Medulla oblongata (tissue), 1 donor: Measurements from ENCODE around the gene TGFBR3.

Experiments
- DNase-seq: peaks from one replicate; pipeline ENCODE4 v3.0.0-alpha.2; 2015; ENCODE audit errors: extremely low spot score

The TGFBR3 gene

DNA sequence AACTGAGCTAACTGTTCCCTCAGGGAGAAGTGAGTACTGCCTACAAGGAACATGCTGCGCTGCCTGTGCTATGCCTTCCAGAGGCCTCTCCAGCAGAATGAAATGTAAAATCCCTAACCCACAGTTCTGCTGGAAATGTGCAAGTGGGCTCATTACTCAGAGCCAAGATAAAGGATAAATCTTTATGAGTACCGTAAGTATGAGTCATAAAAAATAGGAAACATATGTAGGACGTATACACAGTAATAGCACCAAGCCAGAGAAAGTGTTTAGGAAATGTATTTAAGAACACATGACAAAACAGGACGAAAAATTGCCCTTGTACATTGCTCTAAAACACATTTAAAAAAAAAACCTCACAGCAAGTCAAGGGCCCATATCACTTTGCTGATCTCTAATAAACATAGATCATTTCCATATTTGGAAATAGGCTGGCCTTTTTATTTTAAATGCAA is 104.6 kb downstream of the TGFBR3 start:
- no peak for DNase-seq

DNA sequence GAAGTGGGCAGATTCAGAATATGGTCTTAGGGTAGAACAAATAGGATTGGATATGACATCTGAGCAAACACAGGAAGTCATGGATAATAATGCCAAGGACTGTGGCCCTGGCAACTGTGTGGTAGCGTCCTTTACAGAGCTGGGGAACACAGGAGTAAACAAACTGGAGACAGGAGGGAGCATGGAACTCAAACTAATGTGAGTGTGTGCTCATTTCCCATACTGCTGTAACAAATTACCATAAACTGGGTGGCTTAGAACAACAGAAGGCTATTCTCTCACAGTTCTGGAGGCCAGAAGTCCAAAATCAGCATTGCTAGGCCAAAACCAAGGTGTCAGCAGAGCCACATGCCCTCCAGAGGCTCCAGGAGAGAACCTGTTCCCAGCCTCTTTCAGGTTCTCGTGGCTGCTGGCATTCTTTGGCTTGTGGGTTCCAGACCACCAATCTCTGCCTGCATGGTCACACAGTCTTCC is 106.4 kb downstream of the TGFBR3 start:
- DNase-seq: no peak

DNA sequence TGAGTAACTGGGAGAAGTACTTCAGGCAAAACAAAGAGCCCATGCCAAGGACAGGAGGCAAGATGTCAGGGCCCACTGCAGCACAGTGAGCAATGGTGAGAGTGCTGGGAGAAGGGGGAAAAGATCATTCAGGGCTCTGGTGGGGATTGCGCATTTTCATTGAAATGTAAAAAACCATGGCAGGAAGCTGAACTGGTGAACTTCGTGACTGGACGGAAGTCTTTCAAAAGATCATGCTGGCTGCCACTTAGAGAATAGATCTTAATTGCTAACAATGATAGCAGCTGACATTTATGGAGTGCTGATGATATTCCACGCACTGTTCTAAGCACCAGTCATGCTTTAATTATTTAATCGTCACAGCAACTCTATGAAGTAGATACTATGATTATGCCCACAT is 107.0 kb downstream of the TGFBR3 start:
- DNase-seq: no peak

DNA sequence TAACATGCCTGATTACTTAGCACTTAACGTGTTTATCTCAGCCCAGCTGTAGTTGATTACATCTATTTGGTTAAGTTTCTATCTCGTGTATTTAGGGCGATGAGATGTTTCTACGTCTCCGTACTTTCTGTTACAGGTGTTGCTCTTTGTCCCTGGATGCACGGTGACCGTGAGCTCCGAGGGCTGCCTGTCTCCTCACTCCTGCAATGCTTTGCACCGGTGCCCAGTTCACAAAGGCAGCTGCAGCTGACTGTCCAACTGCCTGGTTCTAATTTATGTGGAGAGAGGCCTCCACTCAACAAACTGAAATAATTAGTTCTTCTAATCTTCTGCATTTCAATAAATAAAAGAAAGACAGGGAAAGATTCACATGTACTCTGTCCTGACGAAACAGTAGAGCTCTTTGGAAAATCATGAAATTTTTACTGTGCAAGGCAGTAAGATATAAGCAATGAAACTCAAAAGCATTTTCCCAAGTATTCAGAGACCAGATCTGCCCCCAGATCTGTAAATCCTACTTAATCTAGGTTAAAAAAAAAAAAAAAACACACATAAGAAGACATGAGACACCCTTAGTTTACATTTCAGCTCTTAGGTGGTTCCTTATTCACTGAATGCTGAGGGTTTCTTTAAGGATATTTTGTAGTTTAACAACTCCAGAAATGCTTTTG is 108.2 kb downstream of the TGFBR3 start:
- DNase-seq: no peak

DNA sequence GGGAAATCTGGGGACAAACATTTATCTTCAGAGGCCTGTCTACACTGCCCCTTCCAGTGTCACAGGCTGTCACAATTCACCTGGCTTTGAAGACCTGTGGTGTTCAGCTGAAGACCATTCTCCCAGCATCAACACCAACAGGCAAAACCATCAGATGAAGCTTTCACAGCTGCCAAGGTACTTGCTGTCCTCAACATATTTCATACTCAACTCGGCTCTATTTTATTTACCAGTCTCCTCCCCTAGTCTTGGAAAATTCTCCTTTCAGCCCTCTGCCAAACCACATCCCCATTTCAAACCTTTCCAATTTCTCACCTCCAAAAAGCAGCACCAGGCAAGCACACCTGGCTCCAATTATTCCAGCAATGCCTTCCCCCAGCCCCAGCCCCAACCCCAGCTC is 108.8 kb downstream of the TGFBR3 start:
- DNase-seq: no peak

DNA sequence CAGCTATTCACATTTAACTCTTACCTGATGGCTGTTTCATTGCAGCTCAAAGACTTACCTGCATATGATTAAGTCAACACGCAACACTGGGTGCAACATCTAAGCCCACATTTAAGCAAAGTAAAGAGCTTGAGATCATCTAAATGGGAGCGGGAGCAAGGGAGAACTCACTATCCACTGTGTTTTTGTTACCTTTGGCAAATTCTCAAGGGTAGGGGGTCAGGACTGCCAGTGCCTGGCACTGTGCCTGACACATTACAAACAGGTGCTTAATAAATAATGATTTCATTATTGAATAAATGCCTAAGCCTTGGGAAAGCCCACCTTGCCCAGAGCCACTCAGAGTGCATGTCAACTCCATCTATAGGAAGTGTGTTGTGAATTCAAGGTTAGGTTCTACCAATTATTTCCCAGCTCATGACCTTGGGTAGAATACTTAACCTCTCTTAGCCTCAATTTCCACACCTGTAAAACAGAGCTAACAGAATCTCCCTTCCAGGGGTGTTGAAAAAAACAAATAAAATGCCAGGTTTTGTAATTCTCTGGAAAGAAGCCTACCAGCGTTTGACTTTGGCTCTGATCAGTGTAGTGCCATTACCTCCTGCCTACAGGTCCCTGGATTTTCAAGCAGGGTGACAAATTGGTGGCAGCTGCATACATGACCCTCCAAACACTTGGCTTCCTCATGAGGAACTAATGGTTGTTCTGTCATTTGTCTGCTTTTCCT is 109.7 kb downstream of the TGFBR3 start:
- DNase-seq: no peak

DNA sequence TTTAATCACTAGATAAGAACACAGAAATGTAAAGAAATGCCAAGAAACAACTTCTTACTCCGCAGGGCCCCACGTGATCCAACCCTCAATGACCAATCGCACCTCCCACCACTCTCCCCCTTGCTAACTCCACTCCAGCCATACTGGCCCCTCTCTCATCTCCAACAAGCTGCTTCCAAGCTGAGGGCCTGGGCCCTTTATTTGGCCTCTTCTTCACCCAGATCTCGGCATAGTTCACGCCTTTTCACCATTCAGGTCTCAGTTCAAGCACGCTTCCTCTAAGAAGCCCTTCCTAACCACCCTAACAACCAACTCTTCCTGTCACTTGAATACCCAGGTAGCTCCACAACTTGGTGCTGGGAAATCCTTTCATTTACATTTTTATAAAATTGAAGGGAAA is 110.7 kb downstream of the TGFBR3 start:
- no peak for DNase-seq

DNA sequence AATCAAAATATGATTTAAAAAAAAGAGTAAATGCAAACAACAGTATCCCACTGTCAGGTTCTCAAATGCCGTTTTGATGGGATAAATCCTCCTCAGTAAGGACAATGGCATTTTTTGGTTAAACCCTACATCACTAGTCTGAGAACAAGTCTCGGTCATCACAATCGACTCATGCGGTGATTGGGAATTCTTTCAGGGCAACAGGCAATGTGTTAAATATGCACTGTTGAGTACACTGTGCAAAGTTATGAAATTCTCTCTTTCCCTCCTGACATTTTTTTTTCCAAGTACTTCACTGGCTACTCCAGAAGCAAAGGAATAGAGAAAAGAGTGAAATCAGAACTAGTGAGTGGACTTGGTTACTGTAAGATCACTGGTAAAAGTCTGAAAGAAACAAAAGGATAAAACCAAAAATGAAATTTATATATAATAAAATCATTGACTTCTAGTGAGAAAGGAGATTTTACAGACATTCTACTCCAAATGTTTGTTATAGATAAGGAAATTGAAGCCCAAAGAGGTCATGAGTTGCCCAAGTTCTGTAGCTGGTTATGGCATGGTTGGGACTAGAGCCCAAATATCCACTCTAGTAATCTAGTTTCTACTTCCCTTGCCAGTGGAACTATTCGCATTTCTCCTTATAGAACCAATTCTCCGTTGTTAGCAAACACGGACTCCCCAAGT is 111.3 kb downstream of the TGFBR3 start:
- DNase-seq: no peak

DNA sequence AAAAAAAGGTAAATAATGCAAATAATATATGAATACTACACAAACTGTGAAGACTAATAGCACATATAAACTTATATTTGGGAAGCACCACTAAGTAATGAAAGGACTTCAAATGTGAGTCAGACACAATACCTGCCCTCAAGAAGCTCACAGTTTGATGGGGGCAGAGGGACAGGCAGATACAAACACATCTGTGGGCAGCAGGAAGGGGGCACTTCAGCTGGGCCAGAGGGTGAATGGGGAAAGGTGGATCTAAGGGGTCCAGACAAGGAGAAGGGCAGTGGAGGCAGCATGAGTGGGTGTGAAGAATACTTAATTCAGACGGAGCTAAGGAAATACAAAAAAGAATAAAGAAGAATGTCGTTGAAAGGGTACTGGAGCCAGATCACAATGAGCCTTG is 114.2 kb downstream of the TGFBR3 start:
- DNase-seq: no peak

DNA sequence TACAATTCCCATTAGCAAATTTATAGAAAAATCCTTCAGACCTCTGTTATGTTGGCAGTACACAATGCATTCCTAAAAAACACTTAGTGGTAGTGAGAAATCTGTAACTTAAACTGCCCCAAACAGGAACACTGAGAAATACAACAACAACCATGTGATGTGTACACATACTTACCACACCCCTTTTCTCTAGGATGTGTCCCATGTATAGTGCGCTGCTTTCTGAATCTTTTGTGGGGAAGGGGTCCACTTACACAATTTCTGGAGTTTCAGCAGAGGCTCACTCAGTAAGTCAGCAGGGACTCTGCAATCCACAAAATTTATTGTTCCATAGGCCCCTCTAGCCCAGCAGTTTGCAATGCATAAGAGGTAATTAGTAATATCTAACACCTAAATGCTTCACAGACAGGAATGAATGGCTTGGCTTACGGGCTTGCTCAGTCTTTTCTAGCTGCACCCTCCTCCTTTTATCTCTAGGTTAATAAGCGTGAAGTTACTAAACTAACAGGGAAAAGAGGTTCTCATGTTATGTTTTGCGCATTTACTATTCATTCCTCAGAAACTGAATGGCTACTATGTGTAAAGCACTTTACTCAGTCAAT is 115.2 kb downstream of the TGFBR3 start:
- no peak for DNase-seq

DNA sequence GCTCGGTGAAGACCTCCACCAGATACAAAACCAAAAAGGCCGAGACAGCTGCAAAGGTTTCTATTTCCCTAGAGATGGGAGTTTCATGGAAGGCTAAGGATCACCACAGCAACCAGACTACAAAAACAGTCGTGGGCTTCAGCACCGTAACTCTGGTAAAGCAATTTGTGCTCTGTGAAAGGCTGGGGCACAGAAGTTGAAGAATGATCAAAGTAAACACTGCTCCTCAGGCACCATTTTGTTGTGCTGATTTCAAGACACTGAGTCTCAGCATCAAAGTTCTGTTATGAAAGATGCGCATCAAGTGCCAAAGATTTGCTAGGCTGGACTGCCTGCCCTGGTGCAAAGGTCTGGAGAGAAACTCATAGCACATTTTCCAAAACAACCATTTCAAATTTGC is 116.2 kb downstream of the TGFBR3 start:
- DNase-seq: no peak

DNA sequence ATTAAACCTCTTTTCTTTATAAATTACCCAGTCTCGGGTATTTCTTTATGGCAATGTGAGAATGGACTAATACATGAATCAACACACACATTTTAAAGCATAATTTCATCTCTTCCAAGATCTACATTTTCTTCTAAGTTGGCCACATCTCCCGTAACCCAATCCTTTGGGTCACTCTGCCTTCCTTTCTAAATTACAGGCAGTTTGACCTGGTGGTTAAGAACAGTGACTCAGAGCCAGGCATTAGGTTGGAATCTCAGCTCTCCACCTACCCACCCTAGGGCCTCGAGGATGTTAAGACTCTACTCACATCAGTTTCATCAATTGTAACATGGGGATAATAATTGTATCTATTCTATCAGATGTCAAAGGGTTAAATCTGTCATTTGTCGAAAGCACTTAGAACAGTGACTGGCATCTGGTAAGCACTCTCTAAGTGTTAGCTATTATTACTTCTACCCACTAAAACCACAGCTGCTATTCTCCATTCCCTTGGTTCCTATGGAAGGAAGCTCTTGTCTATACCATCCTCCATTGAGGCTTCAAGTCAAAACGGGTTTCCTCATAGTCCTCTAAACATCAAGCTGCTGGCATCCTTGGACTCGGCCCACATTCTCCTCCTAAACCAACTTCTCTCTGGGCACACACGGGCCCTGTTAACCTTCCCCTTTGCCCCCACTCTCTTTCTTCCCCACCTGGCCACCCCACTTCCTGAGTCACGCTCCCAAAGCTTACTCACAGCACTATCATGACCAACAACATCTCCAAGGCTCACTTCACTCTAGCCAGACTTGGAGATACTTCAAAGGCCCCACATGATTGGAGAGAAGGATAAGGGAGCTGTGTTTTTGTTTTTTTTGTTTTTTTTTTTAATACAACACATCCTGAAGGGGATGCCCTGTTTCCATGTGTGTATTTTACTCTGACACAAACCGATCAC is 116.9 kb downstream of the TGFBR3 start:
- DNase-seq: no peak

DNA sequence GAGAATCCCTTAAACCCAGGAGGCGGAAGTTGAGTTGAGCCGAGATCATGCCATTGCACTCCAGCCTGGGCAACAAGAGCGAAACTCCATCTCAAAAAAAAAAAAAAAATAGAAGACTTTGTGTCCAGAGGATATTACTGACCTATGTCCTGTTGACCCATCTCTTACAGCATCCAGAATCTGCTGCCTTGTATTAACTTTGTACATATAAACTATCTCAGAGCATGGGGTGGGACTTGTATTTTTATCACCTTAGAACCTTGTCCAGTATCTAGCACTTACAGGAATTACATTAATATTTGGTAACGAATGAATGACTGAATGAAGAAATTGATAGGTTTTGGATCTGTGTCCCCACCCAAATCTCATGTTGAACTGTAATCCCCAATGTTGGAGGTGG is 117.8 kb downstream of the TGFBR3 start:
- no peak for DNase-seq

DNA sequence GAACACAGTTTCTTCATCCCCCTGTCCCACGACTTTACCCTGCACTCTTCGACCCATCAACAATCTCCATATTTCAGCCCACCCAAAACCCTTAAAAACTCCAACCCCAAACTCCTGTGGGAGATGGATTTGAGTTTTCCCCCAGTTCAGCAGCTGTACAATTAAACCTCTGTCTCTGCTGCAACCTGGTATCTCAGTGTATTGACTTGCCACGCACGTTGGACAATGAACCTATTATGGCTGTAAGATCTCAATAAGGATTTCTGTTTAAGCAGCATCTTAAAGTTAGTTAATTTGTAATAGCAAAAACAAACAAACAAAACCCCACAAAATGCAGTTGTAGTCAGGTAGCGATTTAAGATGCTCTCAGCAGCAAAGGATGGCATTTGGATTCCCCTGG is 119.1 kb downstream of the TGFBR3 start:
- DNase-seq: no peak

DNA sequence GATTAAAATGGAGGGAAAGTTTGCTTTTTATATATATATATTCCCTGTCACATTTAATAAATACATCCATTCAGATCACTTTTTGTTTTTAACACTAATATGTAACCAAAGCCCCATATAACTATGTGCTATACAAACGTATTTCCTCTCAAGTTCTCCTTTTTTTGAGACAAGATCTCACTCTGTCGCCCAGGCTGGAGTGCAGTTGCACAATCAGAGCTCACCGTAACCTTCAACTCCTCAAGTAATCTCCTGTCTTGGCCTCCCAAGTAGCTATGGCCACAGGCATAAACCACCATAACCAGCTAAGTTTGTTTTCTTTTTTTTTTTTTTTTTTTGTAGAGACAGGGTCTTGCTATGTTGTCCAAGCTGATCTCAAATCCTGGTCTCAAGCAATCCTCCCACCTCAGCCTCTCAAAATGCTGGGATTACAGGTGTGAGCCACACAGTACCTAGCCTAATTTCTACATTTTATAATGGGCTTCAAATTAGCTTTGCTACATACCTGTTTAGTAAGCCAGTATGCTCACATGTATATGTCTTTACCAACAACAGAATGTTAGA is 120.0 kb downstream of the TGFBR3 start:
- DNase-seq: no peak

DNA sequence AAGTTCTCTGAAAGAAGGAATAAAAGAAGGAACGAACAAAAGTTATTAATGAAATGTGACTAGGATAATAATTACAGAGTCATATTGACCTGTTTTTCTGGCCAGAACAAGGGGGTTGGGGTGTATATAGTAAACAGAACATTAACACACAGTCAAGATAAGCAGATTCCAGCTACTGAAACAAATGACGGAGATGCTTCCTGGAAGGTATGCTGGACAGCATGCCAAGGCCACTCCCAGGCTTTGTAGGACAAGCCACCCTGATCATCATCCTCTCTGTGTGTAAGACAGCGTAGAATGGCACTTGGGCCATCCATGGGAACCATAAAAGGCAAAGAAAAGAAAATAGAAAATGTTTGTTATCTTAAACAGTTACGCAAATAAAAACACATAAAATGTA is 120.7 kb downstream of the TGFBR3 start:
- DNase-seq: no peak

DNA sequence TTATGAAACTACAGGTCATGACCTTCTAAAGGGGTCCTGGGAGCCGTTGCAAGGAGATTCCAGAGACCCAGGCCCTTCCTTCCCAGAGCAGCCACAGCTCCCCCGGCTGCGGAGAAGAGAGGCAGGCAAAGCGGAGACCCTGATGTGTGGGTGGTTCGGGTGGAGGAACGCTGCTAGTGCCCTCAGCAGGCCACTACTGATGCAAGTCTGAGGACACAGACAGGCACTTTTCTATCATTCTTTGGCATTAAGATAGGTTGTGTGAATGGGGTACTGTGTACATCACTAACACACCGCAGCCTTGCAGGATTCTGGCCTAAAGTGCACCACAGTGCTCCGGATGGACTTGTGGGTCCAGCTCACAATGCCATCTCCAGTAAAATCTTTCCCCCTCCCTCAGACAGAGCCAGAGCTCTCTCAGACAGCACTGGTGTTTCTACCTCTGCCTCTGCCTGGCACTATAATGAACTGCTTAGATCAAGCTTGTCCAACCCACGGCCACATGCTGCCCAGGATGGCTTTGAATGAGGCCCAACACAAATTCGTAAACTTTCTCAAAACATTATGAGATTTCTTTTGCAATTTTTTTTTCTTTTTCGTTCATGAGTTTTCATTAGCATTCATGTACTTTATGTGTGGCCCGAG is 121.4 kb downstream of the TGFBR3 start:
- DNase-seq: no peak

DNA sequence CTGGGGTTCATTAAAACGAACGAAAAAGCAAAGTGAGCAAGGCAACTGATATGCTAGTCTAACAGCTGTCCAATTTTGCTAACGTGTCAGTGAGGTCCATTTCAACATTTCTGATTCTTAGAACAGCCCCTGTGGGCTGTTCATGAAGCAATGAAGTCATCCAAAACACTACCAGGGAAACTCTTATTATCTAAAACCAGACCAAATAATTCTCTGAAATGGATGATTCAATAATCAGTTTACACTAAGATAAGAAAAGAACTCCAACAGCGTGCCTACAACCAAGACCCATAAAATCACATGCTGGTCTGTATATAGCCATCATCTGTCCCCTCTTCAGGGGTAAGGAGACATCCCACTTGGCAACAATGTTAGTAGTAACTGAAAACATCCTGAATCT is 122.7 kb downstream of the TGFBR3 start:
- DNase-seq: no peak

DNA sequence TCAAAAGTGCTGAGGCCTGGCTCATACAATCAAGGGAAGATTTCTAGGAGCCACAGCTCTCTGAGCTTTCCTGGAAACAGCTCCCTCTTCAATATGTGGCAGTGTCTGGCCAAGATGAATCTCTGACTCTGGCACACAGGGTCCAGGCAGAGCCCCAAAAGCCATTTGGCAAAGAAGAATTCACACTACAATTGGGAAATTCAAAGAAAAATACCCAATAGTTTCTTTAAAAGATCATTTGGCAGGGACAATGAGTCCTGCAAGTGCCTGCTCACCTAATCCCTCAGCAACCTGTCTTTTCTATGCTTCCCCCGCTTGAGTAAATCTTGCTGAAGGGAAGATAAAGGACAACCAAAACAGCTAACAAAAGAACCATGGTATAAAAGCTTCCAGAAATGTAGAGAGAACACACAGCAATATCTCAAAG is 124.6 kb downstream of the TGFBR3 start:
- DNase-seq: peak; percentile 66

DNA sequence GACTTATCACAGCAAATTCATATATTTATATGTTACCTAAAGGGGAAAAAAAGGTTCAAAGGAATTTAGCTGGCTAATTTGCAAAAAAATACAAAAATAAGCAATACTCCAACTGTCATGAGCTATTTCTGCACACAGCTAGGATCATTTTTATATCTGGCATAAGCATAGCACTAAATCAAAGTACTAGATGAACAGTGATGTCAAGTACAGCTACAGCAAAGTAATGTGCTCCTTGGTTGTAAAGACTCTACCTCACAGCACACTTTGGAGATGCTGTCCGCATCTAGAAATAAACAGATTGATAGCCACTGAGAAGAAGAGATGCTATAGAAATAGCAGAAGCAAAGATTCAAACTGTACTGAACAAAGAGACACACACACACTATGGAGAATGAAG is 125.4 kb downstream of the TGFBR3 start:
- DNase-seq: no peak
